GM18498 (cell line): Measurements from ENCODE around the gene MED16.
"Not testable (repeated sequence)": the region's sequence is repeated elsewhere in the genome, so short reads cannot be mapped to it uniquely, and the experiment has no call there.

ENCODE experiments used
- ATAC-seq: cut with Tn5 transposase; IDR thresholded peaks from one replicate; pipeline ENCODE4 v1.9.1; 2021; ENCODE audit warnings: mild to moderate bottlenecking, moderate library complexity; ENCODE audit not compliant: unreplicated experiment

MED16 gene

DNA sequence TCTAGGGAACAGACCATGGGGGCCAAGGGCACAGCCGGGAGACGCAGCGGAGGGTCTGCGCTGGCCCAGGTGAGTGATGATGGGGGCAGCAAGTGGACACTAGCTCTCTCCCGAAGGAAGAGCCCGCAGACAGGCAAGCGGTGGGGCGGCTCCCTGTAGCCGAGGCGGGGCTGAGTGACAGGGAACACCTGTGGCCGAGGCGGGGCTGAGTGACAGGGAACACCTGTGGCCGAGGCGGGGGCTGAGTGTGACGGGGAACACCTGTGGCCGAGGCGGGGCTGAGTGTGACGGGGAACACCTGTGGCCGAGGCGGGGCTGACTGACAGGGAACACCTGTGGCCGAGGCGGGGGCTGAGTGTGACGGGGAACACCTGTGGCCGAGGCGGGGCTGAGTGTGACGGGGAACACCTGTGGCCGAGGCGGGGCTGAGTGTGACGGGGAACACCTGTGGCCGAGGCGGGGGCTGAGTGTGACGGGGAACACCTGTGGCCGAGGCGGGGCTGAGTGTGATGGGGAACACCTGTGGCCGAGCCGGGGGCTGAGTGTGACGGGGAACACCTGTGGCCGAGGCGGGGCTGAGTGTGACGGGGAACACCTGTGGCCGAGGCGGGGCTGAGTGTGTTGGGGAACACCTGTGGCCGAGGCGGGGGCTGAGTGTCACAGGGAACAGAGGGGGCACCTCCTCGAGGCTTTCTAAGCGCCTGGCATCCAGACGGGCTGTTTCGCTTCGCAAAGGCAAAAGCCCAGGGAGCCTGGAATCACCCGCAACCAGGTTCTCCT is 1.4 kb downstream of the MED16 start:
- not testable (repeated sequence) for ATAC-seq

DNA sequence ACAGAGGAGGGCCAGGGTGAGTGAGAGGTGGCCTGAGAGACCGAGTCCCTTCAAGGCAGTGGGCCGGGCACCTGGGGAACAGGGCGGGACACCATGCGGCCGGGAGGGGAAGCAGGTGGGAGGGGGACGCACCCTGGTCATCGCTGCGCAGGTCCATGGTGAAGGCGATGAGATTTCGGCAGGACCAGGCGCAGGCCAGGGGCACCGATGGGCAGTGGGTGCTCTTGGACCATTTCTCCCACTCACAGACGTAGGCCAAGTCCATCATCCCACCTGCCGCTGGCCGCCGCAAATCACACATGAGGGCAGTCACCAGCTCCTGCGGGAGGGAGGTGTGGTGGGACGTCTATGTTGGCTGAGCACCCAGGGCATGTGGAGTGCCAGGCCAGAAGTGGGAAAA is 2.2 kb downstream of the MED16 start:
- no peak for ATAC-seq

GRCh38 chr19:889662-890295 is 3.2 kb downstream of the MED16 start:
- ATAC-seq, result no peak

- no peak for ATAC-seq
Observed at GRCh38 chr19:888581-889385, 4.2 kb downstream of the MED16 start.

- no peak for ATAC-seq
Observed at GRCh38 chr19:887599-887998, 5.4 kb downstream of the MED16 start.

- no peak for ATAC-seq
Observed at GRCh38 chr19:887072-887471, 5.9 kb downstream of the MED16 start.

- ATAC-seq, result no peak
Observed at GRCh38 chr19:885536-886224, 7.3 kb downstream of the MED16 start.

GRCh38 chr19:884420-885211 is 8.4 kb downstream of the MED16 start:
- ATAC-seq, result no peak

DNA sequence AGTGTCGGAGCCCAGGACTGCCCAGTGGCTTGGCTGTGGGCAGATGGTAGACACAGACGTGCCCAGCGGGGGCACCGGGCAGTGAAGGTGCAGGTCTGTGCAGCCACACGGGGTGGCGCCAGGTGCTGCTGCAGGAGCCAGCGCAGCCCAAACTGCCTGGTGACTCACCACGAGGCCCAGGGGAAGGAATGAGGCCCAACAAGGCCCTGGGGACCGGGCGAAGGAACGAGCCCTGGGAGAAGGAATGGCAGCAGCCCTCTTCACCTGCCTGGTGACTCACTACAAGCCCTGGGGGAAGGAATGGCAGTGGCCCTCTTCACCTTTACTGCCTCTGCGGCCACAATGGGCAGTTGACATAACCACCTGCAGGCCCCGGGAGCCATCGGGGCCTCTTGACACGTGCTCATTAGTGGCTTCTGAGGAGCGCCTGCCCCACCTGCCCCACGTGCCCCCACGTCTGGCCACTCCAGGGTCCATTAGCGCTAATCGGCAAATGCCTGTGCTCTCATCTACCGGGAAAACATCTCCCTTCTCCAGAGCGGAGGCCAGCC is 9.3 kb downstream of the MED16 start:
- ATAC-seq, result no peak

GRCh38 chr19:882871-883497 is 10.0 kb downstream of the MED16 start:
- ATAC-seq, result no peak

DNA sequence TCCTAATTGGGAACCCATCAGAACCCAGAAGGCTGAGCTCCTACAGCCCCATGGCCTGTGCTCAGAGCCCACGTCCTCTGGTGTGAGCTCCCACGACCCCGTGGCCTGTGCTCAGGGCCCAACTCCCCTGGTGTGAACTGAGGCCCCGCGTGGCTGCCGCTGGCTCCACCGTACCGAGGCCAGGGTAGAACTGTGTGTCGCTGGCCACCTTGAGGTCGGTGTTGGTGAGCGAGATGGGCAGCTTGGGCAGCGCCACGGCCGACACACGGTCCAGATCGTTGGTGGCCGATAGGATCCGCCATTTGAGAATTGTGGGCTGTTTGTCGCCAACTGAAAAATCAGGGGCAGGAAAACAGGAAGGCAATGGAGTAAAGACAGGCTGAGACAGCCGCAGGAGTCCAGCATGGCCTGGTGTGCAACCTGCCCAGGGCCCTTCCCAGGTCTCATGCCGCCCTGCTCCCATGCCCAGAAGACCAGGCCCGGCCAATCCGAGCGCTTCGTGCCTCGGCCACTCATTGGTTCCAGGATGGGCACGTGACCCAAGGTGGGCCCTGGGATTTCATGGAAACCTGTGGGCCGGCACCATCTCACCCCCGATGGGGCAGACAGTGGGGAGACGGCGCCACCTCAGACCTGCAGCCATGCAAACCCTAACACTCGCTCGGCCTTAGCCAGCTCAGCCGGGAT is 11.5 kb downstream of the MED16 start:
- no peak for ATAC-seq

DNA sequence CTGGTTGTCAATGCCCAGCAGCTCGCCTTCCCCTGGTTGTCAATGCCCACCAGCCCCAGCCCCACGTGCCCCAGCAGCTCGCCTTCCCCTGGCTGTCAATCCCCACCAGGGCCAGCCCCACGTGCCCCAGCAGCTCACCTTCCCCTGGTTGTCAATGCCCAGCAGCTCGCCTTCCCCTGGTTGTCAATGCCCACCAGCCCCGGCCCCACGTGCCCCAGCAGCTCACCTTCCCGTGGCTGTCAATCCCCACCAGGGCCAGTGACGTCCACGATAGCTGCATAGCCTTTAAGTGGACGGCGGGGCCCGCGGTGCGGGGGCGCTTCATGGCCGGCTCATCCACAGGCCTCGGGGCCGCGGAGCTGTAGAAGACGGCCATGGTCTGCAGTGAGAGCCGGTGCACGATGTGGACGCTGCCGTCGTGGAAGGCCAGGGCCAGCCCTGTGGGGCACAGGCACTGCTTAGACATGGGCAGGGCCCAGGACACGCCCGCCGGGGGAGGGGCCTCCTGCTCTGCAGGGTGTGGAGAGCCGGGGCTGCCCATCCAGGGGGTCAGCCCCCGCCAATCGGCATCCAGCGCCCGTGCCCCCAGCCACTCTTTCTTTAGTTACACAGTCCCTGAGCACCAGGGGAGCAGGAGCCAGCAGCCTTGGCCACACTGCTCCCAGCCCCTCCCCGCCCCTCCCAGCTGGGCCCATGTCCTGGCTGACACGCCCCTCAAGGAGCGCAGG is 13.1 kb downstream of the MED16 start:
- ATAC-seq, result no peak

DNA sequence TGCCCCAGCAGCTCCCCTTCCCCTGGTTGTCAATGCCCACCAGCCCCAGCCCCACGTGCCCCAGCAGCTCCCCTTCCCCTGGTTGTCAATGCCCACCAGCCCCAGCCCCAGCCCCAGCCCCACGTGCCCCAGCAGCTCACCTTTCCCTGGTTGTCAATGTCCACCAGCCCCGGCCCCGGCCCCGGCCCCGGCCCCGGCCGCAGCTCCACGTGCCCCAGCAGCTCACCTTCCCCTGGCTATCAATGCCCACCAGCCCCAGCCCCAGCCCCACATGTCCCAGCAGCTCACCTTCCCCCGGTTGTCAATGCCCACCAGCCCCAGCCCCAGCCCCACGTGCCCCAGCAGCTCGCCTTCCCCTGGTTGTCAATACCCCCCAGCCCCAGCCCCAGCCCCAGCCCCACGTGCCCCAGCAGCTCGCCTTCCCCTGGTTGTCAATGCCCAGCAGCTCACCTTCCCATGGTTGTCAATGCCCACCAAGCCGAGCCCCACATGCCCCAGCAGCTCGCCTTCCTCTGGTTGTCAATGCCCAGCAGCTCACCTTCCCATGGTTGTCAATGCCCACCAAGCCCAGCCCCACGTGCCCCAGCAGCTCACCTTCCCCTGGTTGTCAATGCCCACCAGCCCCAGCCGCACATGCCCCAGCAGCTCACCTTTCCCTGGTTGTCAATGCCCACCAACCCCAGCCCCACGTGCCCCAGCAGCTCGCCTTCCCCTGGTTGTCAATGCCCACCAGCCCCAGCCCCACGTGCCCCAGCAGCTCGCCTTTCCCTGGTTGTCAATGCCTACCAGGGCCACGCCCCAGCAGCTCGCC is 14.0 kb downstream of the MED16 start:
- not testable (repeated sequence) for ATAC-seq

DNA sequence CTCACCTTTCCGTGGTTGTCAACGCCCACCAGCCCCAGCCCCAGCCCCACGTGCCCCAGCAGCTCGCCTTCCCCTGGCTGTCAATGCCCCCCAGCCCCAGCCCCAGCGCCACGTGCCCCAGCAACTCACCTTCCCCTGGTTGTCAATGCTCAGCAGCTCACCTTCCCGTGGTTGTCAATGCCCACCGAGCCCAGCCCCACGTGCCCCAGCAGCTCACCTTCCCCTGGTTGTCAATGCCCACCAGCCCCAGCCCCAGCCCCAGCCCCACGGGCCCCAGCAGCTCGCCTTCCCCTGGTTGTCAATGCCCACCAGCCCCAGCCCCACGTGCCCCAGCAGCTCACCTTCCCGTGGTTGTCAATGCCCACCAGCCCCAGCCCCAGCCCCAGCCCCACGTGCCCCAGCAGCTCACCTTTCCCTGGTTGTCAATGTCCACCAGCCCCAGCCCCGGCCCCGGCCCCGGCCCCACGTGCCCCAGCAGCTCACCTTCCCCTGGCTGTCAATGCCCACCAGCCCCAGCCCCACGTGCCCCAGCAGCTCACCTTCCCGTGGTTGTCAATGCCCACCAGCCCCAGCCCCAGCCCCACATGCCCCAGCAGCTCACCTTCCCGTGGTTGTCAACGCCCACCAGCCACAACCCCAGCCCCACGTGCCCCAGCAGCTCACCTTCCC is 14.9 kb downstream of the MED16 start:
- not testable (repeated sequence) for ATAC-seq

DNA sequence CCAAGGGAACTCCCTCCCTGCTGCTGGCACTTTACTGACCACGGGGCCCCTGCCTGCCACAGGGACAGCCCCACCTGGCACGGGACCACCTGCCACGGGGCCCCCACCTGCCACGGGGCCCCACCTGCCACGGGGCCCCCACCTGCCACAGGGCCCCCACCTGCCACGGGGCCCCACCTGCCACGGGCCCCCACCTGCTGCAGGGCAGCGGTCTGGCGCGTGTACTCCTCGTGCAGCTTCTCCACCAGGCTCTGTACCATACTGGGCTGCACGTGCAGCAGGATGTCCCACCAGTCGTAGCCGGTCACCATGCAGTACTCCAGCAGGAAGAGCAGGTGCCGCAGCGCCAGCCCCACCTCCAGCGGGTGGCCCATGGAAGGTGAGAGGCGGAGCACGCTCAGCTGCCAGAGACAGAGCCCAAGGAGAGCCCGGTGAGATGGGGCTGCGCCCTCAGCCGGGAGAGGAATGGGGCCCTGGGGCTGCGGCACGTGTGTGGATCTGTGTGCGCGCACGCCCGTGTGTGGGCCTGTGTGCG is 16.1 kb downstream of the MED16 start:
- ATAC-seq, result no peak

DNA sequence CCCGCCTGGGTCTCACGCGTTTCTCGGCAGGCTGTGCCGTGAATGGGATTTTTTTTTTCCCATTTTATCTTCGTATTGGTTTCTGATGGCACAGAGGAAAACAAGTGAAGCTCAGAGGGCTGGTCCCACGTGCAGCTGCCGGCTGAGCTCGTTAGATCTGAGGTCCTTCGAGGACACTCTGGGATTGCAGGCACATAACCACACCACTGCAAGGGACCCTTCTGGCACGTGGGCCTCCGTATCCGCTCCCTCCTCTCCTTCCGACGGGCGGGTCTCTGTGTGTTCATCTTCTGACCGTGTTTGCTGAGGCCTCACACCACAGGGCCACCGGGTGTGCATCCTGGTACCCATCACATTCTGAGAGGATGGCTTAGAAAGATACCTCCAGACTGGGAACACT is 16.9 kb downstream of the MED16 start:
- no peak for ATAC-seq
